HepG2 (cell line): ENCODE measurements around the gene DPP3. TPM values are rescaled to one million over a fixed set of nuclear protein-coding genes. Genes with fewer than 3 reads are reported as not detected.
A peak's percentile ranks its signal among the peaks of the same experiment; 100 is the strongest.

Source experiments
- ESRRA ChIP-seq: sonication (generic); formaldehyde crosslinking; IDR thresholded peaks from 2 replicates; pipeline ENCODE4 v1.5.1; 2020; ENCODE audit warnings: mild to moderate bottlenecking, low read depth, missing genetic modification reagents
- HDAC1 ChIP-seq: sonication (generic); formaldehyde crosslinking; IDR thresholded peaks from 2 replicates; pipeline ENCODE4 v1.5.1; 2020; ENCODE audit warnings: mild to moderate bottlenecking, missing genetic modification reagents
- PAXIP1 ChIP-seq: sonication (generic); formaldehyde crosslinking; conservative IDR thresholded peaks from 2 replicates; pipeline ENCODE4 v1.4.0; 2020; ENCODE audit warnings: mild to moderate bottlenecking, missing genetic modification reagents, moderate library complexity
- POGZ ChIP-seq: sonication (generic); formaldehyde crosslinking; IDR thresholded peaks from 2 replicates; pipeline ENCODE4 v1.4.0; 2020; ENCODE audit warnings: mild to moderate bottlenecking, missing genetic modification reagents
- RCOR2 ChIP-seq: IDR thresholded peaks from 2 replicates; pipeline ENCODE4 v1.6.1; 2016; ENCODE audit warnings: missing biosample characterization, missing genetic modification reagents
- SRF ChIP-seq: IDR thresholded peaks from 2 replicates; pipeline ENCODE4 v1.6.1; 2011; ENCODE audit warnings: mild to moderate bottlenecking, low read depth, low read length, moderate library complexity
- YY1 ChIP-seq: IDR thresholded peaks from 2 replicates; pipeline ENCODE4 v1.6.1; 2011; ENCODE audit warnings: low read length, low read depth, moderate library complexity, mild to moderate bottlenecking; ENCODE audit not compliant: insufficient read depth, insufficient replicate concordance
- ZBTB7B ChIP-seq: sonication (generic); formaldehyde crosslinking; IDR thresholded peaks from 2 replicates; pipeline ENCODE4 v1.4.0; 2020; ENCODE audit warnings: missing genetic modification reagents
- ZFAT ChIP-seq: sonication (generic); formaldehyde crosslinking; conservative IDR thresholded peaks from 2 replicates; pipeline ENCODE4 v1.8.1; 2023; ENCODE audit warnings: missing genetic modification reagents, inconsistent platforms
- ZFP36 ChIP-seq: fragments of 150-350 bp; IDR thresholded peaks from 2 replicates; pipeline ENCODE4 v1.6.1; 2018; ENCODE audit warnings: borderline replicate concordance, low read length, low read depth; ENCODE audit not compliant: partially characterized antibody
- ZFY ChIP-seq: sonication (generic); formaldehyde crosslinking; IDR thresholded peaks from 2 replicates; pipeline ENCODE4 v1.4.0; 2020; ENCODE audit warnings: missing genetic modification reagents
- ZFYVE20 ChIP-seq: sonication (generic); formaldehyde crosslinking; IDR thresholded peaks from 2 replicates; pipeline ENCODE4 v1.8.0; 2023; ENCODE audit warnings: low read depth, mild to moderate bottlenecking, moderate library complexity, missing genetic modification reagents, borderline replicate concordance
- ZKSCAN8 ChIP-seq: IDR thresholded peaks from 2 replicates; pipeline ENCODE4 v1.6.1; 2016; ENCODE audit warnings: borderline replicate concordance, missing genetic modification reagents, missing compliant biosample characterization
- ZMYM3 ChIP-seq: sonication (generic); formaldehyde crosslinking; IDR thresholded peaks from 2 replicates; pipeline ENCODE4 v1.5.1; 2020; ENCODE audit warnings: mild to moderate bottlenecking, missing genetic modification reagents
- ZNF335 ChIP-seq: sonication (generic); formaldehyde crosslinking; IDR thresholded peaks from 2 replicates; pipeline ENCODE4 v1.4.0; 2020; ENCODE audit warnings: missing genetic modification reagents
- ZNF577 ChIP-seq: sonication (generic); formaldehyde crosslinking; IDR thresholded peaks from 2 replicates; pipeline ENCODE4 v1.4.0; 2020; ENCODE audit warnings: mild to moderate bottlenecking, low read depth, missing genetic modification reagents, borderline replicate concordance
- ZNF629 ChIP-seq: sonication (generic); formaldehyde crosslinking; conservative IDR thresholded peaks from 2 replicates; pipeline ENCODE4 v1.5.0; 2020; ENCODE audit warnings: missing genetic modification reagents
- ZNF691 ChIP-seq: sonication (generic); formaldehyde crosslinking; IDR thresholded peaks from 2 replicates; pipeline ENCODE4 v1.4.0; 2020; ENCODE audit warnings: missing genetic modification reagents, low read depth, mild to moderate bottlenecking, borderline replicate concordance
- ZNF704 ChIP-seq: sonication (generic); formaldehyde crosslinking; IDR thresholded peaks from 2 replicates; pipeline ENCODE4 v1.8.1; 2023; ENCODE audit warnings: mild to moderate bottlenecking, inconsistent platforms, moderate library complexity, missing genetic modification reagents, borderline replicate concordance
- ZNF749 ChIP-seq: sonication (generic); formaldehyde crosslinking; IDR thresholded peaks from 2 replicates; pipeline ENCODE4 v1.8.0; 2022; ENCODE audit warnings: mild to moderate bottlenecking, missing genetic modification reagents, moderate library complexity, borderline replicate concordance
- ZSCAN20 ChIP-seq: sonication (generic); formaldehyde crosslinking; IDR thresholded peaks from 2 replicates; pipeline ENCODE4 v1.4.0; 2020; ENCODE audit warnings: missing genetic modification reagents, mild to moderate bottlenecking, borderline replicate concordance
- polyA plus RNA-seq, 8 experiments: library from polyadenylated mRNA; depleted of rRNA in 3 of 8; stranded (reverse) in 7 of 8; unstranded in 1 of 8; fragments of >200 nt; fragmentation: Illumina TruSeq in 4 of 8; extraction: Trizol in 4 of 8; gene quantifications; 2 replicates each; pipeline versions ENCODE4 v1.2.1 to v1.2.3, GENCODE V29; 2011 to 2016; ENCODE audit warnings: low read depth in 4 of 8, missing spikeins in 1 of 8, mixed read lengths in 1 of 8; ENCODE audit not compliant: insufficient read depth in 1 of 8
- total RNA-seq, 5 experiments: library from RNA; depleted of rRNA; stranded (reverse); fragments of >200 nt; fragmentation: Illumina TruSeq; extraction: Trizol; gene quantifications; 2 replicates each; pipeline ENCODE4 v1.2.3, GENCODE V29; 2016; ENCODE audit warnings: low read depth in 1 of 5
- TF ChIP-seq, protein P1 (sequence below): sonication (generic); formaldehyde crosslinking; IDR thresholded peaks from 2 replicates; pipeline ENCODE4 v1.8.1; 2023; ENCODE audit warnings: mild to moderate bottlenecking, missing genetic modification reagents
- TF ChIP-seq, protein P2 (sequence below): sonication (generic); formaldehyde crosslinking; IDR thresholded peaks from 2 replicates; pipeline ENCODE4 v1.4.0; 2020; ENCODE audit warnings: missing genetic modification reagents

The DPP3 gene
- total and polyA plus RNA-seq, 2 of the 13 experiments (the other 11 are each of a cell fraction or from before 2014, with no cell fraction given): 38.4 to 59.8 TPM

DNA sequence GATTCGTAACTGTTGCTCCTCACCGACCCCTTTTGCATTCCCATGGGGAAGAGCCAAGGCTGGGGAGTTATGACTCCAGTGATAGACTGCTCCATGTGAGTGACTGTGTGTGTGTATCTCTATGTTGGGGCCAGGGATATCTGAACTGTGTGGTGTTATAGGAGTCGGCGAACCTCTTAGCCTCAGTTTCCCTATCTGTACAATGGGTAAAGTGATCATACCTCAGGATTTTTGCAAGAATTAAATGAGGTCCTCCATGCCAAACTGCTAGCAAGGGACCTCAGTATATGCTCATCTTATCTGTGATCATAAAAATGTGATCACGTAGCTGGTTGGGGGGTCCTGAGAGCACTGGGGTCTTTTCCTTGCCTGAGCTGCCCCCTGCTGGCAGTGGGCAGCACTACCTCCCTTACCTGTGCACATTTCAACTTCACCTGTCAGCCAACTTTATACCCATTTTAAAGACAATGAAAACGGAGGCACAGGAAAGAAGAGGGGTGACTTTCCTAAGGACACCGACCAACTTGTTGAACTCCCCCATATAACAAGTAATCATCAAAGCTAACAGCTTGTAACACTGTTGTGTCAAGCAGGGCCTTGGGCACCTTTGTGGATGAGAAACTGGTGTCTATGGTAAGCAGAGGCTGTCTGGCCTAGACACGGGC, 1.4 kb upstream of the DPP3 start (continued):
- no peak for TF ChIP-seq ZSCAN20
- TF ChIP-seq ZNF691 (CRISPR knock-in tag): no peak
- TF ChIP-seq ZNF577 (CRISPR knock-in tag): no peak
- no peak for TF ChIP-seq PAXIP1 (CRISPR knock-in tag)
- peak; percentile 40; the same call in 1 of the 2 replicates for TF ChIP-seq RCOR2 (CRISPR knock-in tag)
- TF ChIP-seq ZKSCAN8 (CRISPR knock-in tag): no peak
- TF ChIP-seq ZMYM3 (CRISPR knock-in tag): peak; percentile 92
- TF ChIP-seq ZFY (CRISPR knock-in tag): no peak
- TF ChIP-seq YY1: no peak
- 0 out of 2 replicates have a peak, but pooled peaks have one; percentile 18 for TF ChIP-seq POGZ (CRISPR knock-in tag)
- TF ChIP-seq ZNF749 (CRISPR knock-in tag): no peak
- no peak for TF ChIP-seq ZFAT (CRISPR knock-in tag)
- TF ChIP-seq ZNF335 (CRISPR knock-in tag): peak; percentile 77
- TF ChIP-seq ZFP36: no peak
- peak; percentile 95 for TF ChIP-seq ZBTB7B
- peak; percentile 98 for TF ChIP-seq ZNF629 (CRISPR knock-in tag)
- no peak for TF ChIP-seq ZNF704 (CRISPR knock-in tag)
- TF ChIP-seq ESRRA (CRISPR knock-in tag): no peak
- no peak for TF ChIP-seq ZFYVE20
- TF ChIP-seq, protein P1, sequence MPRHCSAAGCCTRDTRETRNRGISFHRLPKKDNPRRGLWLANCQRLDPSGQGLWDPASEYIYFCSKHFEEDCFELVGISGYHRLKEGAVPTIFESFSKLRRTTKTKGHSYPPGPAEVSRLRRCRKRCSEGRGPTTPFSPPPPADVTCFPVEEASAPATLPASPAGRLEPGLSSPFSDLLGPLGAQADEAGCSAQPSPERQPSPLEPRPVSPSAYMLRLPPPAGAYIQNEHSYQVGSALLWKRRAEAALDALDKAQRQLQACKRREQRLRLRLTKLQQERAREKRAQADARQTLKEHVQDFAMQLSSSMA (CRISPR knock-in tag): no peak
- TF ChIP-seq, protein P2, sequence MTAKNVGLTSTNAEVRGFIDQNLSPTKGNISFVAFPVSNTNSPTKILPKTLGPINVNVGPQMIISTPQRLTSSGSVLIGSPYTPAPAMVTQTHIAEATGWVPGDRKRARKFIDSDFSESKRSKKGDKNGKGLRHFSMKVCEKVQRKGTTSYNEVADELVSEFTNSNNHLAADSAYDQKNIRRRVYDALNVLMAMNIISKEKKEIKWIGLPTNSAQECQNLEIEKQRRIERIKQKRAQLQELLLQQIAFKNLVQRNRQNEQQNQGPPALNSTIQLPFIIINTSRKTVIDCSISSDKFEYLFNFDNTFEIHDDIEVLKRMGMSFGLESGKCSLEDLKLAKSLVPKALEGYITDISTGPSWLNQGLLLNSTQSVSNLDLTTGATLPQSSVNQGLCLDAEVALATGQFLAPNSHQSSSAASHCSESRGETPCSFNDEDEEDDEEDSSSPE (CRISPR knock-in tag): no peak
- no peak for TF ChIP-seq SRF
- TF ChIP-seq HDAC1 (CRISPR knock-in tag): 0 out of 2 replicates have a peak, but pooled peaks have one; percentile 46
